Measurements from ENCODE around the gene GRPEL2. TPM values are rescaled to one million over a fixed set of nuclear protein-coding genes. Genes with fewer than 3 reads are reported as not detected.

GRPEL2 gene
- 23.3 and 28.3 TPM in 2 replicates for total RNA-seq (2014; rRNA removed; shearing (Covaris generic))

- peak; percentile 98 for DNase-seq (ENCODE audit: low spot score)
These were observed at the start of gene GRPEL2 for GRCh38 chr5:149345147-149345891. Gene GRPEL2, plus strand, starts transcription at chr5:149345499. Its CDS starts 41 bp downstream, at chr5:149345540.

- no peak for DNase-seq (ENCODE audit: low spot score)
These were observed 47.8 kb upstream of the GRPEL2 start for GRCh38 chr5:149297340-149298025.

- no peak for DNase-seq (ENCODE audit: low spot score)
These were observed 47.1 kb upstream of the GRPEL2 start for GRCh38 chr5:149298163-149298562.

GRCh38 chr5:149298842-149299404 lies 46.4 kb upstream of the GRPEL2 start:
- DNase-seq (ENCODE audit: low spot score) = no peak

GRCh38 chr5:149299451-149300054 lies 45.7 kb upstream of the GRPEL2 start:
- DNase-seq (ENCODE audit: low spot score) = no peak

- DNase-seq (ENCODE audit: low spot score) = no peak
These were observed 44.9 kb upstream of the GRPEL2 start for GRCh38 chr5:149300441-149300840.

GRCh38 chr5:149301049-149301743 lies 44.1 kb upstream of the GRPEL2 start:
- no peak for DNase-seq (ENCODE audit: low spot score)

- DNase-seq (ENCODE audit: low spot score) = no peak
These were observed 43.4 kb upstream of the GRPEL2 start for GRCh38 chr5:149301744-149302380.

- DNase-seq (ENCODE audit: low spot score) = no peak
These were observed 42.7 kb upstream of the GRPEL2 start for GRCh38 chr5:149302641-149303040.

GRCh38 chr5:149303210-149303609 lies 42.1 kb upstream of the GRPEL2 start:
- no peak for DNase-seq (ENCODE audit: low spot score)

GRCh38 chr5:149304195-149305078 lies 40.9 kb upstream of the GRPEL2 start:
- no peak for DNase-seq (ENCODE audit: low spot score)

GRCh38 chr5:149309354-149309753 lies 35.9 kb upstream of the GRPEL2 start:
- no peak for DNase-seq (ENCODE audit: low spot score)

- DNase-seq (ENCODE audit: low spot score) = no peak
These were observed 34.8 kb upstream of the GRPEL2 start for GRCh38 chr5:149310488-149310887.

- peak; percentile 44 for DNase-seq (ENCODE audit: low spot score)
These were observed 34.2 kb upstream of the GRPEL2 start for GRCh38 chr5:149310947-149311658.

- DNase-seq (ENCODE audit: low spot score) = no peak
These were observed 32.0 kb upstream of the GRPEL2 start for GRCh38 chr5:149313151-149313841.

- no peak for DNase-seq (ENCODE audit: low spot score)
These were observed 30.7 kb upstream of the GRPEL2 start for GRCh38 chr5:149314571-149315111.

GRCh38 chr5:149315753-149316152 lies 29.5 kb upstream of the GRPEL2 start:
- DNase-seq (ENCODE audit: low spot score) = no peak

- peak; percentile 62 for DNase-seq (ENCODE audit: low spot score)
These were observed 27.8 kb upstream of the GRPEL2 start for GRCh38 chr5:149317281-149318048.
